Measurements from ENCODE around the gene ZP3. TPM values are rescaled to one million over a fixed set of nuclear protein-coding genes. Genes with fewer than 3 reads are reported as not detected.
"Not testable (repeated sequence)": the region's sequence is repeated elsewhere in the genome, so short reads cannot be mapped to it uniquely, and the experiment has no call there.

The ZP3 gene
- total RNA-seq, 1 donor from 2014 or later = 1.6 TPM

DNA sequence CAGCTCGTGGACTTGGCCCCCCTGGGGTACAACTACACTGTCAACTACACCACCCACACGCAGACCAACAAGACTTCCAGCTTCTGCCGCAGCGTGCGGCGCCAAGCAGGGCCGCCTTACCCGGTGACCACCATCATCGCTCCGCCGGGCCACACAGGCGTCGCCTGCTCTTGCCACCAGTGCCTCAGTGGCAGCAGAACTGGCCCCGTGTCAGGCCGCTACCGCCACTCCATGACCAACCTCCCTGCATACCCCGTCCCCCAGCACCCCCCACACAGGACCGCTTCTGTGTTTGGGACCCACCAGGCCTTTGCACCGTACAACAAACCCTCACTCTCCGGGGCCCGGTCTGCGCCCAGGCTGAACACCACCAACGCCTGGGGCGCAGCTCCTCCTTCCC lies 57.9 kb downstream of the ZP3 start:
- not testable (repeated sequence) for DNase-seq (ENCODE audit: low read depth)

DNA sequence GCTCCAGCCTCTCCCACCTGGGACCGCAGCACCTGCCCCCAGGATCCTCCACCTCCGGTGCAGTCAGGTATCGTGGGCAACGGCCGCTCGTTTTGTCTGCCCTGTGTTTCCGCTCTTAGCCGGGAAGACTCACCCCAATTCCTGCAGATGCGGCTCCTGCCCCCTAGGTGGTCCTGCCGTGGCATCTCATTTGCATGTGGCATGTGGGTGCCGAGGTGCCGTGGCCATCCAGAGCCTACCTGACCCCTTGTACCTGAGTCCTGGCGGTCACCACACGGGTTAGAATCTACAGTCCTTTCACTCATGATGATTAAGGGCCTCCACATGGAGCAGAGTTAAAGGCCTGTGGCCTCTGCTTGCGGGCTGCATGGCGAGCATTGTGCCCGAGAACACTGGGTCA lies 58.3 kb downstream of the ZP3 start:
- not testable (repeated sequence) for DNase-seq (ENCODE audit: low read depth)

DNA sequence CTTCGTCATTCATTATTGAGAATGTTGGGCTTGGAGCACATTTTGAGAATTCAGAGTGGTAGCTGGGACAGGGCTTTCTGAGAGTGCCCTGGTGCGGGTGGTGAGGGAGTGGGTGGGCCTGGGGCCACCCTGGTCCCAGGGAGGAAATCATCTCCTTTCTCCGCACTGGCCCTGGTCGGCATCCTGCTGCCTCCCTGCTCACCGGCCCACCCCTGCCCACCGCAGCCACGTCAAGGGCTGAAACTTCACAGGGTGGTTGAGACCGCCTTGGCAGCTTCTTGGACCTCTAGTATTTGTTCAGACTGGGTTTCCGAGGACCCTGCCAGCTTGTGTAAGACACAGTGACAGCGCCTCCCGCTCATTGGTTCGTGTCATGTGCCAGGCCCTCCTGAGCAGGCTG lies 59.7 kb downstream of the ZP3 start:
- DNase-seq (ENCODE audit: low read depth) = not testable (repeated sequence)

DNA sequence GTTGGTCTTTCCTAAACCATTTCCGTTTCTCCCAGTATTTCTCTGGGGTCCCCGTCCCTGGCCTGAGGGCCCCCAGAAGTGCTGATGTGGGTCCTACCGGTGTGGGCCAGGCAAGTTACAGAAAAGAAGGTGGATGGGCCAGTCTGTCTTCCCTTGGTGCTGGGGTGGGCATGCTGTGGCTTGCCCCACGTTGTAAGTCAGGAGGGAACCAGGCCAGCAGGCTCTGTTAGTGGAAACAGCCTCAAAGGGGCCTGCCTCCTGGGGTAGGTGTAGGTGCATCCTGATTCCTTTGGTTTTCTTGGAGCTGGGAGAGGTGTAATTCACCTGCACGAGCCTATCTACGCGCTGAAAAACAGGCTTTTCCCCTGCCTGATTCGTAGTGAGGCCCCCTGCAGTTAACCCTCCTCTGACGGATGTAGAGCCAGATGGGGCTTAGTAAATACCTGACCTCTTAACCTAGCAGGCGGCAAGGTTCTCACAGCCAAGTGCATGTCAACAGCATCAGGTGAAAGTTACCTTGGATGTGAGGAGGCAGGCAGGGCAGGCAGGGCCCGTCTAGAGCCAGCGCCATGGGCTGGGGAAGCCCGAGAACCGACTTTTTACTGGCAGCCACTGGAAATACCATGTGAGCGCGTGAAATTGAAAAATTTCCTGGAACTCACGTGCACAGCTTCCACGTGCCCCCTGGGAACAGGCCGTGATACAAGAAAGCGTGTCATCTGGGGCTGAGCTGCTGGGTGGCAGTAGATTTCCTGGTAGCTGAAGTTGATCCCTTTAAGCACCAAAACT lies 61.3 kb downstream of the ZP3 start:
- not testable (repeated sequence) for DNase-seq (ENCODE audit: low read depth)

DNA sequence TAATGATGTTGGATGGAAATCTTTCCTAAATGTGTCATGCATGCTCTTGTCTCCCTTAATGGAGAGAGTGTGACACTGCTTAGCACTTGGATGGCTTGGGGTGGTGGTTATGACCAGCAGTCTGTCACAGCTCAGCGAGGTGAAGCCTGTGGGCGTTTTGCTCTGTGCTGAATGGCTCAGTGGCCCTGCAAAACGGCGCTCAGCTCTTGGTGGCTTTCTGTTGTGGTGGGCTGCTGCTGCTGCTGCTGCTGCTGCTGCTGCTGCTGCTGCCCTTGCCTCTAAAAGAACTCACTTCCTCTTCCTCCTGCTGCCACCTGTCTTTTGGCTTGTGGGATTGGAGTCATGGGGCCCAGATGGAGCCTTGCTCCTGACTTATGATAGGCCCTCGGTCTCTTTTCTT lies 61.9 kb downstream of the ZP3 start:
- DNase-seq (ENCODE audit: low read depth) = not testable (repeated sequence)

DNA sequence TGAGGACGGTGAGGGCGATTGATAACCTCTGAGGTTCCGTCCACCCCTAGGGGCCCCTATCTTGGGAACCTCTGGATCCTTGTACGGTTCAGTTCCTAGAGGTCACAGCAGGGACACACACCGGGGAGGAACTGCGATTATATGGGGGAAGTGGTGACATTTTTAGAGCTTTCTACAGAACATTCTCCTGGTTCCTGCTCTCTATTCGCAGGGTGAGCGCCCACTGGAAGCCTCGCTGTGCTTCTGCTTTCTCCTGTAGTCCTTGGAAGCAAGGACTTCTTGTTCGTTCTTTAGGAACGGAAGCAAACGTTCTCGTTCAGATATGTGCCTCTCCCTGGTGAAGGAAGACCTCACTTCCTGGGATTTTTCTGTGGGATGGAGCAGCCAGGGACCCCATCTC lies 63.2 kb downstream of the ZP3 start:
- DNase-seq (ENCODE audit: low read depth) = not testable (repeated sequence)

Other genes starting within 250 kb of the ZP3 start
- 2.8 TPM in 2 replicates for gene SRRM3, start 223.1 kb upstream of the ZP3 start, total RNA-seq
- gene HSPB1, start 122.3 kb upstream of the ZP3 start, total RNA-seq = 702 and 809 TPM in 2 replicates
- gene YWHAG, start 66.0 kb upstream of the ZP3 start, total RNA-seq = 258 and 294 TPM in 2 replicates
- 0.88 TPM in 1 of 2 replicates, not detected in the other for gene SSC4D, start 15.3 kb upstream of the ZP3 start, total RNA-seq
- gene DTX2, start 36.8 kb downstream of the ZP3 start, total RNA-seq = 14.4 and 21.7 TPM in 2 replicates
- 0.24 and 0.68 TPM in 2 replicates for gene UPK3B, start 85.6 kb downstream of the ZP3 start, total RNA-seq
- gene SPDYE16, start 118.3 kb downstream of the ZP3 start, total RNA-seq = 0.11 and 1.8 TPM in 2 replicates
- gene POMZP3, start 202.3 kb downstream of the ZP3 start, total RNA-seq = 13.9 and 14.6 TPM in 2 replicates